Cardiac muscle cell (in vitro differentiated cells and primary cell): Measurements from ENCODE around the gene CD163. TPM values are rescaled to one million over a fixed set of nuclear protein-coding genes. Genes with fewer than 3 reads are reported as not detected.
"Not testable (repeated sequence)": the region's sequence is repeated elsewhere in the genome, so short reads cannot be mapped to it uniquely, and the experiment has no call there.

ENCODE experiments used
- DNase-seq, 2 donors: peaks; one replicate each; pipeline versions ENCODE4 v3.0.0 to v3.0.0-alpha.2; 2010 to 2017; ENCODE audit warnings: low read depth in 1 of 2, low spot score in 1 of 2
- H3K27ac ChIP-seq: fragments of 200-600 bp; sonication (generic); 2 replicates; pipeline ENCODE4 v1.5.1; 2016
- H3K27me3 ChIP-seq: fragments of 200-600 bp; sonication (generic); 2 replicates; pipeline ENCODE4 v1.6.0; 2016; ENCODE audit warnings: control low read depth
- H3K36me3 ChIP-seq: fragments of 200-600 bp; sonication (generic); 2 replicates; pipeline ENCODE4 v1.5.1; 2016; ENCODE audit warnings: control low read depth
- H3K4me1 ChIP-seq: fragments of 200-600 bp; sonication (generic); 2 replicates; pipeline ENCODE4 v1.8.1; 2017; ENCODE audit warnings: low read depth, mild to moderate bottlenecking, mixed run types
- H3K4me3 ChIP-seq: fragments of 200-600 bp; sonication (generic); 2 replicates; pipeline ENCODE4 v1.5.1; 2016; ENCODE audit warnings: mild to moderate bottlenecking
- H3K9me3 ChIP-seq: fragments of 200-600 bp; sonication (generic); 2 replicates; pipeline ENCODE4 v1.5.1; 2017; ENCODE audit warnings: low read depth, mild to moderate bottlenecking, control low read depth
- CTCF ChIP-seq: IDR thresholded peaks from 2 replicates; pipeline ENCODE4 v1.5.1; 2012; ENCODE audit warnings: low read depth, mild to moderate bottlenecking, low read length
- polyA plus RNA-seq: library from polyadenylated mRNA; unstranded; fragments of >200 nt; fragmentation: Nextera tagmentation; extraction: Ambion mirVana; gene quantifications from 2 replicates; pipeline ENCODE4 v1.2.1, GENCODE V29; 2016
- total RNA-seq: library from RNA; depleted of rRNA; stranded (reverse); fragments of >200 nt; gene quantifications from 2 replicates; pipeline ENCODE4 v1.2.3, GENCODE V29; 2016

The CD163 gene
- 0.06 TPM in 1 of 2 replicates, not detected in the other for total RNA-seq
- not detected in 2 replicates for polyA plus RNA-seq

GRCh38 chr12:7503686-7504415 is at the start of gene CD163:
CD163 (minus strand) TSS chr12:7503777; CDS start chr12:7503690, 87 bp downstream.
- H3K4me3 ChIP-seq, result no peak within 1 kb of the TSS
- no peaks in the 10 kb centered on the region for H3K4me1 ChIP-seq
- no peak for DNase-seq
- no peaks in the 10 kb centered on the region for H3K27me3 ChIP-seq
- H3K9me3 ChIP-seq, result no peaks in the 10 kb centered on the region
- H3K27ac ChIP-seq, result no peak within 1 kb of the TSS
- no peak for TF ChIP-seq CTCF
- H3K36me3 ChIP-seq, result no peaks in the 10 kb centered on the region

GRCh38 chr12:7542813-7543212 is 39.2 kb upstream of the CD163 start:
- H3K27me3 ChIP-seq, result no peaks in the 10 kb centered on the region

GRCh38 chr12:7542046-7542445 is 38.5 kb upstream of the CD163 start:
- no peak overlapping the region for H3K4me3 ChIP-seq
- H3K27ac ChIP-seq, result no peak overlapping the region
- no peak for TF ChIP-seq CTCF
- no peaks in the 10 kb centered on the region for H3K4me1 ChIP-seq
- no peaks in the 10 kb centered on the region for H3K27me3 ChIP-seq
- DNase-seq, result no peak
- no peaks in the 10 kb centered on the region for H3K36me3 ChIP-seq
- H3K9me3 ChIP-seq, result no peaks in the 10 kb centered on the region

More at GRCh38 chr12:7542813-7543212, 39.2 kb upstream of the CD163 start:
- Histone ChIP-seq H3K4me3 (no peak overlapping the region), H3K9me3 (no peaks in the 10 kb centered on the region), H3K27ac (no peak overlapping the region), H3K4me1 (no peaks in the 10 kb centered on the region), H3K36me3 (no peaks in the 10 kb centered on the region)
- TF ChIP-seq CTCF, result no peak
- DNase-seq, result peak in 1 of 2 donors; percentile 2

GRCh38 chr12:7514416-7514815 is 10.8 kb upstream of the CD163 start:
- Histone ChIP-seq H3K27me3 (no peaks in the 10 kb centered on the region), H3K4me1 (no peaks in the 10 kb centered on the region), H3K36me3 (no peaks in the 10 kb centered on the region), H3K9me3 (no peaks in the 10 kb centered on the region), H3K4me3 (no peak overlapping the region), H3K27ac (no peak overlapping the region)
- TF ChIP-seq CTCF, result no peak
- no peak for DNase-seq

GRCh38 chr12:7512553-7512952 is 9.0 kb upstream of the CD163 start:
- no peak for TF ChIP-seq CTCF
- Histone ChIP-seq H3K27ac (no peak overlapping the region), H3K4me3 (no peak overlapping the region), H3K9me3 (no peaks in the 10 kb centered on the region), H3K27me3 (no peaks in the 10 kb centered on the region), H3K4me1 (no peaks in the 10 kb centered on the region), H3K36me3 (no peaks in the 10 kb centered on the region)
- peak; percentile 5 to 65 for DNase-seq

GRCh38 chr12:7509793-7510470 is 6.4 kb upstream of the CD163 start:
- H3K27me3 ChIP-seq, H3K9me3 ChIP-seq, DNase-seq, H3K4me1 ChIP-seq, H3K36me3 ChIP-seq, H3K27ac ChIP-seq, H3K4me3 ChIP-seq: not testable (repeated sequence)
